Panc1 (cell line): Measurements from ENCODE around the gene CNTN5. TPM values are rescaled to one million over a fixed set of nuclear protein-coding genes. Genes with fewer than 3 reads are reported as not detected.

ENCODE experiments used
- ATAC-seq: fragments of 200-7000 bp; cut with Tn5 transposase; 2 replicates; pipeline ENCODE4 v1.9.1; 2020; ENCODE audit warnings: mild to moderate bottlenecking, moderate library complexity
- BruUV-seq: library from RNA; stranded (reverse); fragments of 400-500 nt; replicated peaks from 2 replicates; lab custom pipeline; 2021; lab: Mats Ljungman, UMichigan
- CTCF ChIA-PET: fragments of 300-600 bp; sonication (Branson Sonifier 250); formaldehyde crosslinking; loops from one replicate; lab custom pipeline; 2022; ENCODE audit warnings: antibody characterized with exemption; lab: Charles Lee
- POLR2A ChIA-PET: fragments of 300-600 bp; sonication (Branson Sonifier 250); formaldehyde crosslinking; loops from one replicate; lab custom pipeline; 2022; ENCODE audit warnings: antibody characterized with exemption; lab: Charles Lee
- DNase-seq: peaks from one replicate; pipeline ENCODE4 v3.0.0-alpha.2; 2010; ENCODE audit warnings: low read depth, low spot score
- H3K27ac ChIP-seq: 2 replicates; pipeline ENCODE4 v1.5.1; 2011; ENCODE audit warnings: mild to moderate bottlenecking, low read length, inconsistent platforms
- H3K27me3 ChIP-seq: fragments of 200-500 bp; sonication (Bioruptor generic); 2 replicates; pipeline ENCODE4 v1.6.0; 2014; ENCODE audit warnings: low read length, inconsistent platforms; ENCODE audit not compliant: control insufficient read depth, insufficient read depth
- H3K36me3 ChIP-seq: fragments of 200-500 bp; sonication (Bioruptor generic); 2 replicates; pipeline ENCODE4 v1.5.1; 2014; ENCODE audit warnings: inconsistent platforms, mild to moderate bottlenecking, low read length, moderate library complexity; ENCODE audit not compliant: control insufficient read depth, insufficient read depth
- H3K4me1 ChIP-seq: 2 replicates; pipeline ENCODE4 v1.5.1; 2011; ENCODE audit warnings: inconsistent platforms, mild to moderate bottlenecking, low read length, moderate library complexity; ENCODE audit not compliant: control insufficient read depth, insufficient read depth
- H3K4me3 ChIP-seq, 2 experiments: 2 replicates each; pipeline ENCODE4 v1.5.1; 2011 to 2012; ENCODE audit warnings: low read depth in 2 of 2, low read length in 2 of 2, mild to moderate bottlenecking in 2 of 2, inconsistent platforms in 1 of 2, moderate library complexity in 1 of 2
- H3K9me3 ChIP-seq: fragments of 200-500 bp; sonication (Bioruptor generic); 2 replicates; pipeline ENCODE4 v1.5.1; 2014; ENCODE audit warnings: low read depth, mild to moderate bottlenecking, inconsistent platforms, low read length, moderate library complexity; ENCODE audit not compliant: control insufficient read depth, insufficient read depth
- CTCF ChIP-seq: fragments of 450-650 bp; IDR thresholded peaks from 2 replicates; pipeline ENCODE4 v1.5.1; 2017; ENCODE audit warnings: mild to moderate bottlenecking
- POLR2AphosphoS5 ChIP-seq: IDR thresholded peaks from 2 replicates; pipeline ENCODE4 v1.6.1; 2012; ENCODE audit warnings: mild to moderate bottlenecking, low read depth, low read length, moderate library complexity
- SIN3A ChIP-seq: IDR thresholded peaks from 2 replicates; pipeline ENCODE4 v1.6.1; 2012; ENCODE audit warnings: low read depth, mild to moderate bottlenecking, low read length, moderate library complexity, borderline replicate concordance; ENCODE audit not compliant: insufficient read depth
- TCF7L2 ChIP-seq: IDR thresholded peaks from 2 replicates; pipeline ENCODE4 v1.6.1; 2011; ENCODE audit warnings: mild to moderate bottlenecking, low read depth, low read length, inconsistent platforms
- in situ Hi-C: cut with HindIII; loops from 2 replicates; pipeline ENCODE4 v1.10.0; 2016; ENCODE audit warnings: low sequenced_read_pairs, low pct_unique_long_range_greater_than_20kb
- intact Hi-C: fragments of 100-400 bp; cut with micrococcal nuclease; formaldehyde crosslinking; loops from one replicate; pipeline ENCODE4 v1.10.0; 2022; ENCODE audit not compliant: unreplicated experiment
- total RNA-seq: library from RNA; stranded (reverse); gene quantifications from one replicate; pipeline ENCODE4 v1.2.1, GENCODE V29; 2021; ENCODE audit not compliant: unreplicated experiment
- TF ChIP-seq, protein P1 (sequence below), 2 experiments: IDR thresholded peaks; 2 replicates each; pipeline ENCODE4 v1.6.1; 2011 to 2012; ENCODE audit warnings: low read depth in 2 of 2, control low read depth in 1 of 2, low read length in 1 of 2, mild to moderate bottlenecking in 1 of 2, moderate library complexity in 1 of 2; ENCODE audit not compliant: insufficient read depth in 1 of 2

CNTN5 gene
- total RNA-seq, 1 experiment from 2014 or later = not detected

DNA sequence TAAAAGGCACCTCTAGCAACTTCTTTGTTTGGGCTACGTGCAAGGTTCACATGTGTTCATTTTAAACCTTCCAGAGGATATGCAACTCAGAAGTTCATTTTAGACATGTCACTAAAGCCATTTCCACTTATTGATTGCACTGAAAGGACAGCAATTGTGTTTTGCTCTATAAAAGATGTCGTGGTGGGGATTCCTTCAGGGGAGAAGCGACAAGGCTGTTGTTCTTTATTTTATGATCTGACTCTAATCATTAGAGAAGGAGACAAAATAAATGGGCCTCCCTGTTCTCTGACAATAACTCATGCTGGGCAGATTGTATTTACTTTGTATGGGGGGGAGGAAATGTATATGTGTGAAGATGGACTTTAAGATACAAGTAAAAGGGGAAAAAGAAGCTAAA lies 1296.2 kb downstream of the CNTN5 start:
- no peak overlapping the region for H3K27ac ChIP-seq
- H3K9me3 ChIP-seq = no peaks in the 10 kb centered on the region
- no TSS peak for BruUV-seq
- ATAC-seq (no peak), DNase-seq (no peak)
- no peak overlapping the region for H3K4me3 ChIP-seq
- intact Hi-C loops = no loop called here
- H3K36me3 ChIP-seq = no peaks in the 10 kb centered on the region
- CTCF ChIA-PET = no interaction called here
- POLR2A ChIA-PET = no interaction called here
- no peaks in the 10 kb centered on the region for H3K27me3 ChIP-seq
- no peaks in the 10 kb centered on the region for H3K4me1 ChIP-seq
- in situ Hi-C loops = no loop called here
- TF ChIP-seq TCF7L2 = no peak
- TF ChIP-seq SIN3A = no peak
- no peak for TF ChIP-seq POLR2AphosphoS5
- TF ChIP-seq, protein P1, sequence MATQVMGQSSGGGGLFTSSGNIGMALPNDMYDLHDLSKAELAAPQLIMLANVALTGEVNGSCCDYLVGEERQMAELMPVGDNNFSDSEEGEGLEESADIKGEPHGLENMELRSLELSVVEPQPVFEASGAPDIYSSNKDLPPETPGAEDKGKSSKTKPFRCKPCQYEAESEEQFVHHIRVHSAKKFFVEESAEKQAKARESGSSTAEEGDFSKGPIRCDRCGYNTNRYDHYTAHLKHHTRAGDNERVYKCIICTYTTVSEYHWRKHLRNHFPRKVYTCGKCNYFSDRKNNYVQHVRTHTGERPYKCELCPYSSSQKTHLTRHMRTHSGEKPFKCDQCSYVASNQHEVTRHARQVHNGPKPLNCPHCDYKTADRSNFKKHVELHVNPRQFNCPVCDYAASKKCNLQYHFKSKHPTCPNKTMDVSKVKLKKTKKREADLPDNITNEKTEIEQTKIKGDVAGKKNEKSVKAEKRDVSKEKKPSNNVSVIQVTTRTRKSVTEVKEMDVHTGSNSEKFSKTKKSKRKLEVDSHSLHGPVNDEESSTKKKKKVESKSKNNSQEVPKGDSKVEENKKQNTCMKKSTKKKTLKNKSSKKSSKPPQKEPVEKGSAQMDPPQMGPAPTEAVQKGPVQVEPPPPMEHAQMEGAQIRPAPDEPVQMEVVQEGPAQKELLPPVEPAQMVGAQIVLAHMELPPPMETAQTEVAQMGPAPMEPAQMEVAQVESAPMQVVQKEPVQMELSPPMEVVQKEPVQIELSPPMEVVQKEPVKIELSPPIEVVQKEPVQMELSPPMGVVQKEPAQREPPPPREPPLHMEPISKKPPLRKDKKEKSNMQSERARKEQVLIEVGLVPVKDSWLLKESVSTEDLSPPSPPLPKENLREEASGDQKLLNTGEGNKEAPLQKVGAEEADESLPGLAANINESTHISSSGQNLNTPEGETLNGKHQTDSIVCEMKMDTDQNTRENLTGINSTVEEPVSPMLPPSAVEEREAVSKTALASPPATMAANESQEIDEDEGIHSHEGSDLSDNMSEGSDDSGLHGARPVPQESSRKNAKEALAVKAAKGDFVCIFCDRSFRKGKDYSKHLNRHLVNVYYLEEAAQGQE (IDR thresholded peaks at IDR 0.05; ENCODE audit: insufficient read depth in 1 of 2, low read depth in 2 of 2, low read length in 1 of 2) = no peak
- TF ChIP-seq CTCF = no peak

DNA sequence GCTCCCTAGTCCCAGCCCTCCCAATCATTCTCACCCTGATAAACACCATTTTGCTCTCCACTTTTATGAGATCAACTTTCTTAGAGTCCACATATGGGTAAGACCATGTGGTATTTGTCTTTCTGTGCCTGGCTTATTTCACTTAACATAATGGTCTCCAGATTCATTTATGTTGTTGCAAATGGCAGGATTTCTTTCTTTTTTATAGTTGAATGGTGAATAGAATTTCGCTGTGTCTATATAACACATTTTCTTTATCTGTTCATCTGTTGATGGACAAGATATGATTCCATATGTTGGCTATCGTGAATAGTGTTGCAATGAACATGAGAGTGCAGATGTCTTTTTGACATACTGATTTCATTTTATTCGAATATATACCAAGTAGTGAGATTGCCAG lies 1298.9 kb downstream of the CNTN5 start:
- no peaks in the 10 kb centered on the region for H3K4me1 ChIP-seq
- no peaks in the 10 kb centered on the region for H3K27me3 ChIP-seq
- ChIA-PET CTCF (no interaction called here), POLR2A (no interaction called here)
- ATAC-seq (no peak), DNase-seq (no peak)
- no peak overlapping the region for H3K27ac ChIP-seq
- BruUV-seq = no TSS peak
- H3K9me3 ChIP-seq = no peaks in the 10 kb centered on the region
- intact Hi-C loops (no loop called here), in situ Hi-C loops (no loop called here)
- H3K4me3 ChIP-seq = no peak overlapping the region
- no peak for TF ChIP-seq TCF7L2
- TF ChIP-seq CTCF = no peak
- no peak for TF ChIP-seq POLR2AphosphoS5
- TF ChIP-seq, protein P1 (IDR thresholded peaks at IDR 0.05; ENCODE audit: insufficient read depth in 1 of 2, low read depth in 2 of 2, low read length in 1 of 2) = no peak
- H3K36me3 ChIP-seq = no peaks in the 10 kb centered on the region
